Nephron progenitor cell (in vitro differentiated cells): ENCODE measurements around the gene AZI2.

ENCODE experiments used
- DNase-seq: peaks from one replicate; pipeline ENCODE4 v3.0.0; 2021
- H3K27ac Mint-ChIP-seq: 2 replicates; pipeline ENCODE4 v1.8.0; 2021; ENCODE audit warnings: mild to moderate bottlenecking, moderate library complexity, mixed read lengths
- H3K27me3 Mint-ChIP-seq: 2 replicates; pipeline ENCODE4 v1.8.0; 2021; ENCODE audit warnings: mild to moderate bottlenecking, low read depth, mixed read lengths; ENCODE audit not compliant: poor library complexity
- H3K36me3 Mint-ChIP-seq: 2 replicates; pipeline ENCODE4 v1.8.0; 2021; ENCODE audit warnings: low read depth, mixed read lengths
- H3K4me1 Mint-ChIP-seq: 2 replicates; pipeline ENCODE4 v1.8.0; 2021; ENCODE audit warnings: mixed read lengths
- H3K4me3 Mint-ChIP-seq: 2 replicates; pipeline ENCODE4 v1.8.0; 2021; ENCODE audit warnings: mild to moderate bottlenecking, moderate library complexity, mixed read lengths
- H3K9me3 Mint-ChIP-seq: 2 replicates; pipeline ENCODE4 v1.8.0; 2021; ENCODE audit warnings: mild to moderate bottlenecking, moderate library complexity, mixed read lengths
- TF ChIP-seq, protein P1 (sequence below): fragments of 200-600 bp; sonication (generic); IDR thresholded peaks from 2 replicates; pipeline ENCODE4 v1.5.0; 2021; ENCODE audit warnings: antibody characterized with exemption

AZI2 gene, protein sequence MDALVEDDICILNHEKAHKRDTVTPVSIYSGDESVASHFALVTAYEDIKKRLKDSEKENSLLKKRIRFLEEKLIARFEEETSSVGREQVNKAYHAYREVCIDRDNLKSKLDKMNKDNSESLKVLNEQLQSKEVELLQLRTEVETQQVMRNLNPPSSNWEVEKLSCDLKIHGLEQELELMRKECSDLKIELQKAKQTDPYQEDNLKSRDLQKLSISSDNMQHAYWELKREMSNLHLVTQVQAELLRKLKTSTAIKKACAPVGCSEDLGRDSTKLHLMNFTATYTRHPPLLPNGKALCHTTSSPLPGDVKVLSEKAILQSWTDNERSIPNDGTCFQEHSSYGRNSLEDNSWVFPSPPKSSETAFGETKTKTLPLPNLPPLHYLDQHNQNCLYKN

DNA sequence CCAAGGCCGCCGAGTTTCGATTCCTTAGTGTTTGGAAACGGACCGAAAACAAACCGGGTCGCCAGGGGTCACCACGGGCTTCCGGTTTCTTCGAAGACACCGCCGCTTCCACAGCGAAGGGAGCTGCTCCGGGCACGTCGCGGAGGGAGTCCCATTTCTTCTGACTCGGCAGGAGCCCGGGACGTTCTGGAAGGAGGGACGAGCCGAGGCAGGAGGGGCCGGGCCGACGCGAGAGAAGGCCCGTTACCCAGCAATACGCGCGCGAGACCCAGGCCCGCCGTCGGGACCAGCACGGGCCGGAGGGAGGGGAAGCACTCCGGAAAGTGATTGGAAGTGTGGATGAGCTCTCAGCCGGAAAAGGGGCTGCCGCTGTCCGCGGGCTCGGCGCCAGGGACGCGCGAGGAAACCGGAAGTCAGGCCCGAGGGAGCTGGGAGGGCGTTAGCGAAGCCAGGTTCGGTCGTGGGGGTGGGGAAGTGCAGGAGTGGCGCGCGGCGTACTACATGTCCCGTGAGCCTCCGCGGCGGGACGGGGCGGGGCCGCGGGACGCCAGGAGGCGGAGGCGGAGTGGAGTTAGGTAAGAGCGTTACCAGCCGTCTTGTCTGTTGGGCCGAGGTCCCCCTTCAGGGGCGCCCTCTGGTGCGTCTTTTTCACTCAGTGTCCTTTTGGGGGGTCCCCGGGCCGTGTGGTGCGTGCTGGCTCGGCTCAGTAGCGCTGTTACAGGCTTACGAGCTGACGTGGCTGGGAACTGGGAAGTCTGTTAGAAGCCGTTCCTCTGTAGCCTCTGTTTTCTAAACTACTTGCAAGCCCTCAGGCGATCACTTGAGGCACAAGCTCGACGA is at the start of gene AZI2, which contains the start of gene ZCWPW2:
AZI2 (minus strand) TSS at position 196 of the 840 bp plus-strand sequence. CDS start 8,207 bp downstream, outside the sequence.
ZCWPW2 (plus strand) TSS at position 93 of the 840 bp plus-strand sequence. CDS start 64,348 bp downstream, outside the sequence.
- H3K27ac Mint-ChIP-seq = peak within 1 kb of the TSS; percentile 99
- peak within 1 kb of the TSS; percentile 97 for H3K4me3 Mint-ChIP-seq
- no peaks in the 10 kb centered on the region for H3K27me3 Mint-ChIP-seq
- H3K4me1 Mint-ChIP-seq = peaks cover 45% of the 10 kb centered on the region
- H3K36me3 Mint-ChIP-seq = peaks cover 44% of the 10 kb centered on the region
- peak; percentile 94 for DNase-seq
- H3K9me3 Mint-ChIP-seq = peaks cover 35% of the 10 kb centered on the region
- TF ChIP-seq, protein P1, sequence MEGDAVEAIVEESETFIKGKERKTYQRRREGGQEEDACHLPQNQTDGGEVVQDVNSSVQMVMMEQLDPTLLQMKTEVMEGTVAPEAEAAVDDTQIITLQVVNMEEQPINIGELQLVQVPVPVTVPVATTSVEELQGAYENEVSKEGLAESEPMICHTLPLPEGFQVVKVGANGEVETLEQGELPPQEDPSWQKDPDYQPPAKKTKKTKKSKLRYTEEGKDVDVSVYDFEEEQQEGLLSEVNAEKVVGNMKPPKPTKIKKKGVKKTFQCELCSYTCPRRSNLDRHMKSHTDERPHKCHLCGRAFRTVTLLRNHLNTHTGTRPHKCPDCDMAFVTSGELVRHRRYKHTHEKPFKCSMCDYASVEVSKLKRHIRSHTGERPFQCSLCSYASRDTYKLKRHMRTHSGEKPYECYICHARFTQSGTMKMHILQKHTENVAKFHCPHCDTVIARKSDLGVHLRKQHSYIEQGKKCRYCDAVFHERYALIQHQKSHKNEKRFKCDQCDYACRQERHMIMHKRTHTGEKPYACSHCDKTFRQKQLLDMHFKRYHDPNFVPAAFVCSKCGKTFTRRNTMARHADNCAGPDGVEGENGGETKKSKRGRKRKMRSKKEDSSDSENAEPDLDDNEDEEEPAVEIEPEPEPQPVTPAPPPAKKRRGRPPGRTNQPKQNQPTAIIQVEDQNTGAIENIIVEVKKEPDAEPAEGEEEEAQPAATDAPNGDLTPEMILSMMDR = no peak

DNA sequence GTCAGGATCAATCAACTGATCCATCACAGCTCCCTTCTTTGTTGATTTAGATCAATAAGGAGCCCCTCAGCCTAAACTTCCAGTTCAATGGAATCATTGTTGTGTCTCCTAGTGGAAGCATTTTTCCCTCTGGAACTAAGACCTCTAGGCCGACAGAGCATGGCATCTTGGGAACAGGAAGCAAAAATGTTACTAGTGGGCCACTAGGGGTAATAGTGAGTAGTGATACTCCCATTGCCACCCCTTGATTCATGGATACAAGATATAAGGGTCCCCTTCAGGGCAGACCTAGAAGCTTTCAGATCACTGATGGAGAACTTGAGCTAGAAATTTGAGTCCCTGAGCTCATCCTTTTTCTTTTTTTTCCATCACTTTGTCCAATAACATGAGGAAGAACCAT is 40.4 kb upstream of the AZI2 start:
- no peak for DNase-seq
- no peaks in the 10 kb centered on the region for H3K36me3 Mint-ChIP-seq
- peaks cover 19% of the 10 kb centered on the region for H3K9me3 Mint-ChIP-seq
- H3K4me1 Mint-ChIP-seq = no peaks in the 10 kb centered on the region
- H3K27ac Mint-ChIP-seq = no peak overlapping the region
- TF ChIP-seq, protein P1 = no peak
- no peak overlapping the region for H3K4me3 Mint-ChIP-seq
- no peaks in the 10 kb centered on the region for H3K27me3 Mint-ChIP-seq

DNA sequence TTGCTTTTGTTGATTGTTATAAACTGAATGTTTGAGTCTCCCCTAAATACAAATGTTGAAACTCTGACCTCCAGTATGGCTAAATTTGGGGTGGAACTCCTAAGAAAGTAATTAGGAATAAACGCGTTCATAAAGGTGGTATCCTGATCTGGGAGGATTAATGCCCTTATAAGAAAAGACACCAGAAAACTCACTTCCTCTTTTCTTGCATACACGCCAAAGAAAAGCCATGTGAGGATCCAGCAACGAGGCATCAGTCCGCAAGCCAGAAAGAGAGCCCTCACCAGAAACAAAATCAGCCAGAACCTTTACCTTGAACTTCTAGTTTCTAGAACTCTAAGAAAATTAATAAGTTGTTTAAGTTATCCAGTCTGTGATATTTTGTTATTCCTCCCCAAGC is 37.4 kb upstream of the AZI2 start:
- DNase-seq = no peak
- Mint-ChIP-seq H3K4me1 (no peaks in the 10 kb centered on the region), H3K4me3 (no peak overlapping the region), H3K27ac (no peak overlapping the region), H3K27me3 (no peaks in the 10 kb centered on the region), H3K36me3 (no peaks in the 10 kb centered on the region), H3K9me3 (no peaks in the 10 kb centered on the region)
- TF ChIP-seq, protein P1 = no peak

DNA sequence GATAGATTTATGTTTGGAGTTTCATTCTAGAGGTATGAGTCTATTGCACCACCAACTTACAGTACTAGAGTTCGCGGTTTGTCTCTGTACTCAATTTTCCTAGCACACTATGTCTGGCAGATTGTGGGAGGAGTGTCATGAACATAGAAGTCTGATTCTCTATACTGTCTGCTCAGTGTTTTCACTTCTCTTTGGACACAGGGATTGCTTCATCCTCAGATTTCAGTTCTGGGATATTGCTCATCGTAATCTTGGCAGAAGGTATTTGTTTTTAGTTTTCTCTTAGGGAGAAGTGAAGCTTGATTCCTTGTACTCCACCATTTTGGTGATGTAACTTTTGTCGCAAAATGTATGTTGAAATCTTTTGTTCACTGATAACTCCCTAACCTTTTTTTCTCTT is 27.8 kb upstream of the AZI2 start:
- peaks cover 6% of the 10 kb centered on the region for H3K9me3 Mint-ChIP-seq
- H3K4me1 Mint-ChIP-seq = no peaks in the 10 kb centered on the region
- no peak overlapping the region for H3K27ac Mint-ChIP-seq
- no peak overlapping the region for H3K4me3 Mint-ChIP-seq
- H3K27me3 Mint-ChIP-seq = no peaks in the 10 kb centered on the region
- no peaks in the 10 kb centered on the region for H3K36me3 Mint-ChIP-seq
- TF ChIP-seq, protein P1 = no peak
- DNase-seq = no peak

DNA sequence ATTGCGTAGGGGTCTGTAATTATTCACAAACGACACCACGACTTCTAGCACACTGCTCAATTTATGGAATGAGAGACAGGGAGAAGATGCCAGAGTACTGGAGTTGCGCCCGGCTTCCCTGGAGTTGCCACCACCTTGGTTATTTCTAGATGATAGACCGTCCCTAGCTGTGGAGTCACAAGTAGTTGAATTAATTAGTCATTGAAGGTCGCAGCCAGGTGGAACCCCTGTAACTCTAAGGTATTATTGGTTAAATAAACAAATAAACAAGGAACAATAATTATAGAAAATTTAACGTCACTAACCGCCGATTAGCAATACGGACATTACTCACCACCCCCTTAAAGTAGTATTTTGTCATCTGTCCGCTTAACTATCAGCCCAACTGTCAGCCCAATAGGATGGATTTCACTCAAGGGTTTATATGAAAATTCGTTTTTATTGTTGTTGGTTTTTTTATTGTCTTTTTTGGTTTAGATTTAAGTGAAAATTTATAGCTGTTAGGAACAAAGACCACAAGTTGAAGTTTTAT is 911 bp upstream of the AZI2 start:
- Mint-ChIP-seq H3K4me1 (peaks cover 45% of the 10 kb centered on the region), H3K36me3 (peaks cover 48% of the 10 kb centered on the region), H3K4me3 (peak overlapping the region; percentile 97), H3K9me3 (peaks cover 39% of the 10 kb centered on the region), H3K27me3 (no peaks in the 10 kb centered on the region), H3K27ac (peak overlapping the region; percentile 99)
- DNase-seq = no peak
- TF ChIP-seq, protein P1 = no peak
